A673 (cell line): Measurements from ENCODE around the gene MYCN. TPM values are rescaled to one million over a fixed set of nuclear protein-coding genes. Genes with fewer than 3 reads are reported as not detected.

ENCODE experiments used
- BruUV-seq: library from RNA; stranded (reverse); fragments of 400-500 nt; replicated peaks from 2 replicates; lab custom pipeline; 2021; lab: Mats Ljungman, UMichigan
- CTCF ChIA-PET: fragments of 300-600 bp; sonication (Branson Sonifier 250); formaldehyde crosslinking; loops from one replicate; lab custom pipeline; 2022; ENCODE audit warnings: antibody characterized with exemption; lab: Charles Lee
- POLR2A ChIA-PET: fragments of 300-600 bp; sonication (Branson Sonifier 250); formaldehyde crosslinking; loops from one replicate; lab custom pipeline; 2022; ENCODE audit warnings: antibody characterized with exemption; ENCODE audit not compliant: low non-redundant PET; lab: Charles Lee
- DNase-seq: peaks from one replicate; pipeline ENCODE4 v3.0.0-alpha.2; 2015; ENCODE audit warnings: low spot score
- H3K27ac ChIP-seq: fragments of 200-600 bp; sonication (generic); 2 replicates; pipeline ENCODE4 v1.5.1; 2016; ENCODE audit warnings: mixed run types, low read depth, mild to moderate bottlenecking, mixed read lengths, antibody characterized with exemption, low read length; ENCODE audit not compliant: poor library complexity, severe bottlenecking
- H3K27me3 ChIP-seq: fragments of 200-600 bp; sonication (generic); replicated peaks from 2 replicates; pipeline ENCODE4 v1.6.1; 2017; ENCODE audit warnings: mixed run types, low read depth, mild to moderate bottlenecking, mixed read lengths, antibody characterized with exemption, low read length; ENCODE audit not compliant: insufficient read depth, poor library complexity
- H3K36me3 ChIP-seq: fragments of 200-600 bp; sonication (generic); 2 replicates; pipeline ENCODE4 v1.6.1; 2016; ENCODE audit warnings: mixed run types, mild to moderate bottlenecking, mixed read lengths, antibody characterized with exemption, low read length; ENCODE audit not compliant: insufficient read depth, poor library complexity, severe bottlenecking
- H3K4me1 ChIP-seq: fragments of 200-600 bp; sonication (generic); 2 replicates; pipeline ENCODE4 v1.6.1; 2017; ENCODE audit warnings: mixed run types, mild to moderate bottlenecking, mixed read lengths, antibody characterized with exemption, low read length; ENCODE audit not compliant: insufficient read depth, poor library complexity, severe bottlenecking
- H3K4me3 ChIP-seq: fragments of 200-600 bp; sonication (generic); 2 replicates; pipeline ENCODE4 v1.5.1; 2016; ENCODE audit warnings: low read depth, mixed run types, mild to moderate bottlenecking, mixed read lengths, low read length; ENCODE audit not compliant: poor library complexity, severe bottlenecking
- H3K9me3 ChIP-seq: fragments of 200-600 bp; sonication (generic); 2 replicates; pipeline ENCODE4 v1.6.1; 2016; ENCODE audit warnings: mixed run types, low read depth, mild to moderate bottlenecking, mixed read lengths, antibody characterized with exemption, low read length; ENCODE audit not compliant: poor library complexity, severe bottlenecking
- EZH2 ChIP-seq: fragments of 200-600 bp; sonication (generic); IDR thresholded peaks from 2 replicates; pipeline ENCODE4 v1.6.1; 2017; ENCODE audit warnings: borderline replicate concordance, low read depth, mild to moderate bottlenecking, mixed read lengths, antibody characterized with exemption, low read length; ENCODE audit not compliant: poor library complexity, severe bottlenecking
- intact Hi-C: fragments of 100-400 bp; cut with micrococcal nuclease; formaldehyde crosslinking; loops from one replicate; pipeline ENCODE4 v1.10.0; 2022; ENCODE audit not compliant: unreplicated experiment
- total RNA-seq: library from RNA; stranded (reverse); gene quantifications from 2 replicates; pipeline ENCODE4 v1.2.3, GENCODE V29; 2021
- TF ChIP-seq, protein P1 (sequence below): fragments of 300-800, 200-600 bp; sonication (generic); conservative IDR thresholded peaks from 2 replicates; pipeline ENCODE4 v1.5.1; 2017; ENCODE audit warnings: low read depth, mild to moderate bottlenecking, antibody characterized with exemption, low read length, moderate library complexity, mixed read lengths

MYCN gene
- total RNA-seq, 1 experiment from 2014 or later = 2.8 TPM

DNA sequence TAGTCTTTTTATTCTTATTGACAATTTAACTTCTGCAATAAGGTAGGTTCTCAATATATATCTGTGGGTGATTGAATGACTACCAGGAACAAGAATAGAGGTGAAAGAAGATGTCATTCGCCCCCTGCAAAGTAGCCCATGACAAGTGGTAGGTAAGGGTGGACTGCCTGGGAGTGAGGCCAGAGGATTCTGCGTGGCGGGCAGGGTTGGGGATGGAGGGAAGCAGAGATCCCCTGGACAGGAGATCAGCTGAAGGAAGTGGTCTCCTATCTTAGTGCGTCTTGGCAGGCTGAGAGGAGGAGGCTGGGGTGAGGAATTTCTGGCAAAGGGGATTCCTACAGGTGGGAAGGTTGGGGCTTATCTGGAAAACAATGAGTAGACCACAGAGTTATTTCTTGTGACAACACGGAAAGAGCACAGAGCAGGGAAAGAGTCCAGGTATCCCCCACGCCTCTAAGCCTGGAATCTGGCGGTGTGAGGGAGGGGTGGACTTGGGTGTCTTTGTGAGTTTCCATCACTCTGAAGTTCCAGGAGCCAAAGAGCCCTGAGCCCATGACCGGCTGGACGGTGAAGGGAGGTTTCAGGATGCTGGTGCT lies 21.5 kb upstream of the MYCN start:
- ChIA-PET CTCF (no interaction called here), POLR2A (no interaction called here)
- Histone ChIP-seq H3K4me1 (peaks cover 8% of the 10 kb centered on the region), H3K9me3 (no peaks in the 10 kb centered on the region), H3K4me3 (no peak overlapping the region), H3K36me3 (no peaks in the 10 kb centered on the region), H3K27ac (no peak overlapping the region), H3K27me3 (no peaks in the 10 kb centered on the region)
- intact Hi-C loops = no loop called here
- BruUV-seq = no TSS peak
- DNase-seq = no peak
- no peak for TF ChIP-seq EZH2
- TF ChIP-seq, protein P1, sequence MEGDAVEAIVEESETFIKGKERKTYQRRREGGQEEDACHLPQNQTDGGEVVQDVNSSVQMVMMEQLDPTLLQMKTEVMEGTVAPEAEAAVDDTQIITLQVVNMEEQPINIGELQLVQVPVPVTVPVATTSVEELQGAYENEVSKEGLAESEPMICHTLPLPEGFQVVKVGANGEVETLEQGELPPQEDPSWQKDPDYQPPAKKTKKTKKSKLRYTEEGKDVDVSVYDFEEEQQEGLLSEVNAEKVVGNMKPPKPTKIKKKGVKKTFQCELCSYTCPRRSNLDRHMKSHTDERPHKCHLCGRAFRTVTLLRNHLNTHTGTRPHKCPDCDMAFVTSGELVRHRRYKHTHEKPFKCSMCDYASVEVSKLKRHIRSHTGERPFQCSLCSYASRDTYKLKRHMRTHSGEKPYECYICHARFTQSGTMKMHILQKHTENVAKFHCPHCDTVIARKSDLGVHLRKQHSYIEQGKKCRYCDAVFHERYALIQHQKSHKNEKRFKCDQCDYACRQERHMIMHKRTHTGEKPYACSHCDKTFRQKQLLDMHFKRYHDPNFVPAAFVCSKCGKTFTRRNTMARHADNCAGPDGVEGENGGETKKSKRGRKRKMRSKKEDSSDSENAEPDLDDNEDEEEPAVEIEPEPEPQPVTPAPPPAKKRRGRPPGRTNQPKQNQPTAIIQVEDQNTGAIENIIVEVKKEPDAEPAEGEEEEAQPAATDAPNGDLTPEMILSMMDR = no peak

DNA sequence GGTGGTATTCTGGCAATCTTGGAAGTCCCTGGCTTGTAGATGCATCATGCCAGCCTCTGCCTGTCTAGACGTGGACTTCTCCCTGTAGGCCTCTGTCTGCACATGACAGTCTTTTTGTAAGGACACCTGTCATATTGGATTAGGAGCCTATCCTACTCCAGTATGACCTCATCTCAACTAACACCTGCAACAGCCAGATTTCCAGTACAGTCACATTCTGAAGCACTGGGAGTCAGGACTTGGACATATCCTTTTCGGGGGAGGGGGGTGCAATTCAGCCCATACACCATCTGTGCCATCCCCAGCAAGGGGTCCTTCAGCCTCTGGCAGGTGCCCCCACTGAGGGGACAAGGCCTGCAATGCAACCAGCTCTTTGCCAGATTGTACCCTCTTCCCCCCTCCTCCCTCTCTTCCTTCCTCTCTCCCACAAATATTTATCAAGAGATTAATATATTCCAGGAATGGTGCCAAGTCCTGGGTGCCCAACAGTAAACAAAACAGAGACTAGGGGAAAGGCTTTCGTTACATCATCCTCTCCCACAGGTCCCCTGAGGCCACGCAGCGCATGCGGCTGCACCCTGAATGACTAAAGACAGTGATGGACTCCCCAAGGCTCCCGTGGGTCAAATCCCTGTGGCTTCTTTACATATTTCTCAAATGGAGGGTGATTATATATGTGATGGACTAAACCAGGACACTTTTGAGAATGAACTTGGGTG lies 20.5 kb upstream of the MYCN start:
- no peak for TF ChIP-seq EZH2
- TF ChIP-seq, protein P1 = no peak
- ChIA-PET POLR2A (no interaction called here), CTCF (no interaction called here)
- no TSS peak for BruUV-seq
- H3K36me3 ChIP-seq = no peaks in the 10 kb centered on the region
- DNase-seq = peak; percentile 32
- H3K4me3 ChIP-seq = no peak overlapping the region
- H3K9me3 ChIP-seq = no peaks in the 10 kb centered on the region
- H3K27ac ChIP-seq = no peak overlapping the region
- no peaks in the 10 kb centered on the region for H3K27me3 ChIP-seq
- intact Hi-C loops = no loop called here
- peaks cover 8% of the 10 kb centered on the region for H3K4me1 ChIP-seq

DNA sequence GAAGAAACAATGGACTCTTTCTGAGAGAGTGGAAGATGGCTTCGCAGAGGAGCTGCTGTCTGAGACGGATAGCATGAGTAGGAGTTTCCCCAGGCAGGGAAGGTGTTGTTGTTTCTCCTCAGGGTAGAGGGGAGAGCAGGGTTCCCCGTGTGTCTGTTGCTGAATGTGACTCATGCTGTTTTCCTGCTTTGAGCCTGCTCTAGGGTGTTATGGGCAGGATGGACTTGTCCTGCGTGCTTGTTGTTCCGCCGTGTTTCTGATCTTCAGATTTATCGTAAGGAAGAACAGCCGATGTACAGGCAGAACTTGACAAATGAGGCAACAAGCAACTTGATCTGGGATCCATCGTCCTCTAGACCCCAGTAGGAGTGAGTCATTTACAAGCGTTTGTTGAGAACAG lies 19.7 kb upstream of the MYCN start:
- no peaks in the 10 kb centered on the region for H3K9me3 ChIP-seq
- no peaks in the 10 kb centered on the region for H3K36me3 ChIP-seq
- CTCF ChIA-PET = no interaction called here
- no TSS peak for BruUV-seq
- intact Hi-C loops = no loop called here
- no peaks in the 10 kb centered on the region for H3K27me3 ChIP-seq
- POLR2A ChIA-PET = no interaction called here
- H3K4me1 ChIP-seq = peaks cover 8% of the 10 kb centered on the region
- TF ChIP-seq EZH2 = no peak
- TF ChIP-seq, protein P1 = no peak
- no peak overlapping the region for H3K27ac ChIP-seq
- no peak for DNase-seq
- H3K4me3 ChIP-seq = no peak overlapping the region
